ENCODE measurements around the gene SPEG.

DNA sequence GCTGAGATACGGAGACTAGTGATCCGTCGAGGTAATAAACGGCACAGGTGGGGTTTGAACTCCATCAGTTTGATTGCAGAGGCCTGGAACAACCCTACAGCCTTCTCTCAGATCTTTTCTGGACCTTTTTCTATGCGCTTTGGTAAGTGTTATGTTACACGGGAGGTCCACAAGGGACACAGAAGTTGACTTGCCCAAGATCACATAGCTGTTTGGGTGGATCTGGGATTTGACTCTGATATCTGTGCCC, 45.8 kb upstream of the SPEG start:
- no peak for TF ChIP-seq CTCF (IDR thresholded peaks at IDR 0.05)
- TF ChIP-seq POLR2AphosphoS2 (conservative IDR thresholded peaks at IDR 0.05; ENCODE audit: low read length): no peak
- TF ChIP-seq POLR2A (IDR thresholded peaks at IDR 0.05; ENCODE audit: low read length): no peak
- no peak for TF ChIP-seq CHD2 (IDR thresholded peaks at IDR 0.05; ENCODE audit: low read length, partially characterized antibody)
- TF ChIP-seq NR3C1 (IDR thresholded peaks at IDR 0.05): no peak
- no peak for TF ChIP-seq SREBF2 (IDR thresholded peaks at IDR 0.05)
- no peak for TF ChIP-seq EP300 (IDR thresholded peaks at IDR 0.05)
- TF ChIP-seq MYC (IDR thresholded peaks at IDR 0.05; ENCODE audit: borderline replicate concordance, low read length): no peak
- no peak for TF ChIP-seq CEBPB (IDR thresholded peaks at IDR 0.05)
- no peak for TF ChIP-seq CBX8 (IDR thresholded peaks at IDR 0.05)
- TF ChIP-seq NPAS2 (CRISPR knock-in tag; IDR thresholded peaks at IDR 0.05; ENCODE audit: borderline replicate concordance): no peak

Data from A549 (cell line).